Measurements from ENCODE around the gene PDZD4. TPM values are rescaled to one million over a fixed set of nuclear protein-coding genes. Genes with fewer than 3 reads are reported as not detected.

PDZD4 gene
- polyA plus RNA-seq, 12 donors: 2.7 to 9.6 (median 2.8) TPM; not detected in 1

DNA sequence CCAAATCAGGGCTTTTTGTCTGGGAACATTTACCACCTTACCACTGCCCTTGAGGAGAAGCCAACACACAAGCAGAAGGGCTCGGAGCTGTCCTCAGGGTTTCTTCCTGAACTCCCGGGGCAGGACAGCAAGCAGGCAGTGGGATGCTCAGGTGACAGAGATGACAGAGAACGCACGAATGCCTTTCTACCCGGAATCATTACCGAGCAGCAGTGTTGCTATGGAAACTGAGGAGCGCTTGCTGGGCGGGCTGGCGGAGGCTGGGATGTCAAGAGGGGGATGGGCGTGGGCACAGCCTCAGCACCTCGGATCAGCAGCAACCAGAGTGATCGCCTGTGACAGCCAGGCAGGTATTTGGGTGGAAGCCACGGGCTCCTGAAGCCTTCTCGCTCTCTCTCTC, 18.1 kb downstream of the PDZD4 start:
- DNase-seq: no peak

GRCh38 chrX:153807976-153808375, 22.4 kb downstream of the PDZD4 start:
- no peak for DNase-seq

GRCh38 chrX:153806999-153807575, 23.3 kb downstream of the PDZD4 start:
- no peak for DNase-seq

- DNase-seq: no peak
Measured at GRCh38 chrX:153805436-153805835, 24.9 kb downstream of the PDZD4 start.

GRCh38 chrX:153804621-153805020, 25.7 kb downstream of the PDZD4 start:
- no peak for DNase-seq

- DNase-seq: no peak
Measured at GRCh38 chrX:153804100-153804595, 26.2 kb downstream of the PDZD4 start.

DNA sequence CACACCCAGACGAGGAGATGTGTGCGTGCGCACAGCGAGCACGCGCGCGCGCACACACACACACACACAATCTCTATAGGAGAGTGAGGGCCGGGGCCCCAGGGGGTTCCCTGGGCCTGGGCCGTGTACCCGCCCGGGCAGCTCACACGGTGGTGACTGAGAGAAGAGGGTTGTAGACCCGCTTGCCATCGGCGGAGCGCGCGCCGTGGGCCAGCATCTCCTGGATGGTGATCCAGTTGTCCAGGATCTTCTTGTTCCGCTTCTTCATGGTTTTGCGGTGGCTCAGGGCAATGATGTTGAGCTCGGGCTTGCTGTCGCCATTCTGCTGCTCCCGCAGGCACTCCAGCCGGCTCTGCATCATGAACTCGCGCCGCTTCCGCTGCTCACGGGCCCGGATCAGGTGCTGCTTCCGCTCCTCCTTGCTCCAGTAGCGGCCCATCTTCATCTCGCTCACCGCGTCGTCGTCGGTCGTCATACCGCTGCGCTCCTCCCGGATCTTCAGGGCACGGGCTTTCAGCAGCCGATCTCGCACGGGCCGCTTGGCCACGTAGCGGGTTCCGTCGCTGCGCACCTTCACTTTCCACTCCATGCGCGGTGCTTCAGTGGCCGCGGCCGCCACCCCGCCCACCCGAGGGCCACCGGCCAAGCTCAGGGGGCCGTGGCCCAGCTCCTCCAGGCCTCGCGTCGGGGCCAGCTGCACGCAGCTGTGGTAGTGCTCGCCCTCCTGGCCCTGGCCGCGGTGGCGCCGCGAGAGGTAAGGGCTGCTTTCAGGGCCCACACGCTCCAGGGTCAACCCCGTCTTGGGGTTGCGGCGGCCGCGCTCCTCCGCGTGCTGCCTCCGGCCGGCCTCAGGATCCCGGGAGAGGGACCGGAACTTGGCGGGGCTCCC, 26.9 kb downstream of the PDZD4 start:
- no peak for DNase-seq

GRCh38 chrX:153802513-153803045, 27.8 kb downstream of the PDZD4 start:
- no peak for DNase-seq

- no peak for DNase-seq
Measured at GRCh38 chrX:153801669-153802068, 28.7 kb downstream of the PDZD4 start.

DNA sequence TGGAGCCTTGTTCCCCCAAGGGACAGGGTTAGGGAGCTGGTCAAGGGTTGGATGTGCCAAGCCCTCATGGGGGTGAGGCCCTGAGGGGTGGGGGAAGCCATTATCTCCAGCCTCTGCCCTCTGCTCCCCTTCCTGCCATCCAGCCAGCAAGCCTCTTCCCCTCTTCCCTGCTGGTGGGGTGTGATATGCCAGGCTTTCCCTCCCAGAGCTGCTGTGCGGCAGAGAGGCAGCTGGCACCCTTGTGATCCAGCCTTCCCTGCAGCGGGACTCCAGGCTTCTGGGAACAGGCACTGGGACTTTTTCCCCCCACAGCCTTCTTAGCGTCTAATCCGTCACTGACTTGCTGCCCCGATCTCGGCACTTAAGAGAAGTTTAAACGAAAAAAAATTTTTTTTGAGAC, 29.6 kb downstream of the PDZD4 start:
- DNase-seq: no peak

DNA sequence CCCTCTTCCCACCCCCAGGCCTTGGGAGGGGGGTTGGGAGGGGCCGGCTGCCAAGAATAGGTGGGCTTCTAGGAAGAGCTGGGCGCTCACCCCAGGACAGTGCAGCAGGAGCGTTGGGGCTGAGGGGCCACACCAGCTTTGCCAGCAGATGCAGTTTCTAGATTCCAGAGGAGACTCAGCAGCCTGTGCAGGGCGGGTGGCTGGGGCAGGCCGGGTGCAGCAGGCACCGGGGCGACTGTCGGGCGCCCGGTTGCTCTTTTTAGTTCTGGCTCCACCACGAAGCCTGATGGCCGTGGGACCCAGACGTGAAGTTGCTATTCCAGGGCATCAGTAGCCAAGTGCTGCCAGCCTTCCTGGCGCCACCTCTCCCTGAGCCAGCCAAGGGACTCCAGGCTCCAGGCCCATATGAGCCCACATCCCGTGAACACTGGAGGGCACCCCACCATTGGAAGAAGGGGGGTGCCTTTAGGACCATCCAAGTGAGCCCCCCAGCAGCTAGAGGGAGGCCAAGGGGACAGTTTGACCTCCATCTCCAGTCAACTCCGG, 30.1 kb downstream of the PDZD4 start:
- DNase-seq: no peak

DNA sequence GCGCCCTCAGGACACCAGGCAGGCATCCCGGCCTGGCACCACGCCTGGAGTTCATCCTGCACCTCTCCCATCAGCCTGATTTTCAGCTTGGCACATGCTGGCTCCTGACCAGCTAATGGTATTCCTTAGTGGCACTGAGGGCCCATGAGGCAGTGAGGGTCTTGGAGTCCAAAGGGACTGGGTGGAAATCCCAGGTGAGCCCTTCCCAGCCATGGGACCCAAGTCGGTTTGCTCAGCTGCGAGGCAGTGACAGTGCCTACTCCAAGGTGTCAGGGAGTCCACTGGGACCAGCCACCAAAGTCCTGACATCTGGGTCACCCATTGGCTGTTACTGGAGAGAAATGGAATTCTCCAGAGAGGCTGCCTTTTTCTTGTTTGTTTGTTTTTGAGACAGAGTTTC, 31.0 kb downstream of the PDZD4 start:
- no peak for DNase-seq

GRCh38 chrX:153797415-153798015, 32.8 kb downstream of the PDZD4 start:
- DNase-seq: no peak

DNA sequence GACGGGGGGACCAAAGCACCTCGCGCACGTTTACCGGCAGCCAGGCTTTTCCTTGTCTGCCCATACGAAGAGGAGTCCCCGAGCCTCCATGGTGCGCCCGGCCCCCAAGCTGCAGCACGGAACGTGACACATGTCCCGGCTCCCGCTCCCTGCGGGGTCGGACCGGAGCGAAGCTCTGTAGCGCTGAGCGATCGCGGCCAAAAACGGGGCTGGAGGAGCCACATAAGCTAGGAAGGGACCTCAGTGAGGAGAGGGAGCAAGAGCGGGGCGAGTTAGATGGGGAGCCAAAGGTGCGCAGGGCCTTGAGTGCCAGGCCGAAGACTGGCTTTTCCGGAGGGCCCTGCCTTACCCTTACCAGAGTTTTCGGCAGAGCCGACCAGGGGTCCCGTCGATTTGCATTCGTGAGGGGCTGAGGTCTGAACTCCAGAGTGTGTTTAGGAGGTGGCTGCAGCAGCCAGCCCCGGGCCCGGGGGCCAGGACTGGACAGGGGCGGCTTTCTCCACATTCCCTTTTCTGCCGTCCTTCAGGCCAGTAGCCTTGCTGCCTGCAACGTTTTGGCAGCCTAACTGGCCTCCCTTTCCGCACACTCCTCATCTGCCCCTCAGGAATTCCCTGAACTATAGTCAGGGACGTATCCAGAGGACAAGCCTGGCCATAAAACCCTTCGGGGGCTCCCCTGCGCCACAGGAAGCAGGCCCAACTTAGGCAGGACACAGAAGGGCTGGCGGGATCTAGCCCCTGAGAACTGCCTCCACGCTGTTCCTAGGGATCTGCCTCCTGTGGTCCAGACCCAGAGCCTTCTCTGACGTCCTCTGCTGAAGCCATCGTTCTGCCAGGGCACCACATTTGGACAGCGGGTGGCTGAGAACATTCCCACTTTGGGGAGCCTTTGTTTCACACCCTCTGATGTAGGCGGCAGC, 35.2 kb downstream of the PDZD4 start:
- no peak for DNase-seq

- peak; percentile 94 for DNase-seq
Measured at GRCh38 chrX:153794018-153794896, 36.1 kb downstream of the PDZD4 start, which contains the start of the genes IDH3G and SSR4. Gene IDH3G (minus strand): TSS chrX:153794375. CDS start chrX:153794326, 49 bp downstream. Gene SSR4 (plus strand): TSS chrX:153794668. CDS start chrX:153794688, 20 bp downstream.

DNA sequence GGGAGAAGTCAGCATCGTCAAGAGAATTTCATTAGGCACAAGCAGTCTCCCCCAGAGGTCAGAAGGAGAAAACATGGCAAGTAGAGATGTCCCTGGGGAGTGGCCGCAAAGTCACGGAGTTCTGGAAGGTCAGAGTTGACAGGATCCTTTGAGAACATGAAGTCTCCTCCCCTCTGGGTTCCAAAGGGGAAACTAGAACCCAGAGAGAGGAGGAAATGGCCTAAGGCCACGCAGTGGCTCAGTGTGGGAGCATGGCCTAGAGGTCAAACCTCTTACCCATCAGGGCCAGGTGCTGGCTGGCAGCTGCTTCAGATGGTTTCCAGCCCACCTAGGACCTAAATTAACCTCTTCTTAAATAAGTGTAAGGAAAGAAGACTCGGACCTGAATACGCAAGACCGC, 37.1 kb downstream of the PDZD4 start:
- DNase-seq: no peak

- DNase-seq: no peak
Measured at GRCh38 chrX:153792368-153792767, 38.0 kb downstream of the PDZD4 start.

GRCh38 chrX:153791104-153791852, 39.1 kb downstream of the PDZD4 start:
- no peak for DNase-seq

DNA sequence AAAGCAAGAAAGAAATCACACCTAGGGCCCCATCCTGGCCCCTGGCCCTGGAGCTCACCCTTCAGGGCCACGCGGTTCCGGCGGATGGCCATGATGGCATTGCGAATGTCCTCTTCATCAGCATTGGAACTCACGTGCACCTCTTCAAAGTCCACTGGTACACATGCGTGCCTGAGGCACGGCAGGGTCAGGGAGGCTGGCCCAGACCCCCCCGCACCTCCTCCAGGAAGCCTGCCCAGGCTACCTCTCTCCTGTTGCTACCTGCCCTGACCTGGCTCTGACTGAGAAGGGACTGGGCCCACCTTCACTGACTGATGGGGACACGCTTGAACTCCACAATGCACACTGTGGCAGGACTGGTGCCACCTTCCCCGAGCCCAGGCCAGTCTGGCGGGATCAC, 40.7 kb downstream of the PDZD4 start:
- DNase-seq: no peak
